HepG2 (cell line): ENCODE results near the gene STUB1. TPM values are rescaled to one million over a fixed set of nuclear protein-coding genes. Genes with fewer than 3 reads are reported as not detected.
A peak's percentile ranks its signal among the peaks of the same experiment; 100 is the strongest.

ENCODE experiments used
- ARNTL ChIP-seq: sonication (generic); formaldehyde crosslinking; IDR thresholded peaks from 2 replicates; pipeline ENCODE4 v1.4.0; 2020; ENCODE audit warnings: mild to moderate bottlenecking, missing genetic modification reagents
- CAMTA2 ChIP-seq: sonication (generic); formaldehyde crosslinking; IDR thresholded peaks from 2 replicates; pipeline ENCODE4 v1.4.0; 2020; ENCODE audit warnings: mild to moderate bottlenecking, missing genetic modification reagents, borderline replicate concordance
- DR1 ChIP-seq: sonication (generic); formaldehyde crosslinking; IDR thresholded peaks from 2 replicates; pipeline ENCODE4 v1.8.0; 2021; ENCODE audit warnings: mild to moderate bottlenecking, missing genetic modification reagents, inconsistent platforms
- GZF1 ChIP-seq: sonication (generic); formaldehyde crosslinking; IDR thresholded peaks from 2 replicates; pipeline ENCODE4 v1.5.1; 2020; ENCODE audit warnings: mild to moderate bottlenecking, missing genetic modification reagents
- MED8 ChIP-seq: sonication (generic); formaldehyde crosslinking; IDR thresholded peaks from 2 replicates; pipeline ENCODE4 v1.8.1; 2023; ENCODE audit warnings: mild to moderate bottlenecking, missing genetic modification reagents; ENCODE audit not compliant: insufficient replicate concordance
- SAP130 ChIP-seq: IDR thresholded peaks from 2 replicates; pipeline ENCODE4 v1.6.1; 2016; ENCODE audit warnings: low read depth
- SIX1 ChIP-seq: sonication (generic); formaldehyde crosslinking; IDR thresholded peaks from 2 replicates; pipeline ENCODE4 v1.4.0; 2020; ENCODE audit warnings: missing genetic modification reagents, borderline replicate concordance
- STAG1 ChIP-seq: sonication (generic); formaldehyde crosslinking; IDR thresholded peaks from 2 replicates; pipeline ENCODE4 v1.4.0; 2020; ENCODE audit warnings: missing genetic modification reagents
- ZMYM4 ChIP-seq: sonication (generic); formaldehyde crosslinking; IDR thresholded peaks from 2 replicates; pipeline ENCODE4 v1.8.1; 2023; ENCODE audit warnings: mild to moderate bottlenecking, missing genetic modification reagents
- ZNF124 ChIP-seq: sonication (generic); formaldehyde crosslinking; IDR thresholded peaks from 2 replicates; pipeline ENCODE4 v1.4.0; 2020; ENCODE audit warnings: missing genetic modification reagents
- ZNF44 ChIP-seq: sonication (generic); formaldehyde crosslinking; IDR thresholded peaks from 2 replicates; pipeline ENCODE4 v1.5.1; 2020; ENCODE audit warnings: mild to moderate bottlenecking, missing genetic modification reagents
- ZNF546 ChIP-seq: sonication (generic); formaldehyde crosslinking; conservative IDR thresholded peaks from 2 replicates; pipeline ENCODE4 v1.8.1; 2023; ENCODE audit warnings: mild to moderate bottlenecking, missing genetic modification reagents
- ZNF570 ChIP-seq: sonication (generic); formaldehyde crosslinking; IDR thresholded peaks from 2 replicates; pipeline ENCODE4 v1.4.0; 2020; ENCODE audit warnings: mild to moderate bottlenecking, missing genetic modification reagents, borderline replicate concordance
- polyA plus RNA-seq, 8 experiments: library from polyadenylated mRNA; depleted of rRNA in 3 of 8; stranded (reverse) in 7 of 8; unstranded in 1 of 8; fragments of >200 nt; fragmentation: Illumina TruSeq in 4 of 8; extraction: Trizol in 4 of 8; gene quantifications; 2 replicates each; pipeline versions ENCODE4 v1.2.1 to v1.2.3, GENCODE V29; 2011 to 2016; ENCODE audit warnings: low read depth in 4 of 8, missing spikeins in 1 of 8, mixed read lengths in 1 of 8; ENCODE audit not compliant: insufficient read depth in 1 of 8
- total RNA-seq, 5 experiments: library from RNA; depleted of rRNA; stranded (reverse); fragments of >200 nt; fragmentation: Illumina TruSeq; extraction: Trizol; gene quantifications; 2 replicates each; pipeline ENCODE4 v1.2.3, GENCODE V29; 2016; ENCODE audit warnings: low read depth in 1 of 5
- TF ChIP-seq, protein P1 (sequence below): IDR thresholded peaks from 2 replicates; pipeline ENCODE4 v1.6.1; 2016; ENCODE audit warnings: missing biosample characterization, missing genetic modification reagents, low read depth
- TF ChIP-seq, protein P2 (sequence below): sonication (generic); formaldehyde crosslinking; IDR thresholded peaks from 2 replicates; pipeline ENCODE4 v1.4.0; 2020; ENCODE audit warnings: missing genetic modification reagents, borderline replicate concordance
- TF ChIP-seq, protein P3 (sequence below): sonication (generic); formaldehyde crosslinking; IDR thresholded peaks from 2 replicates; pipeline ENCODE4 v1.4.0; 2020; ENCODE audit warnings: missing genetic modification reagents, borderline replicate concordance

Gene STUB1
- total and polyA plus RNA-seq, 2 of the 13 experiments (the other 11 are each of a cell fraction or from before 2014, with no cell fraction given) = 52.9 to 78.2 TPM

DNA sequence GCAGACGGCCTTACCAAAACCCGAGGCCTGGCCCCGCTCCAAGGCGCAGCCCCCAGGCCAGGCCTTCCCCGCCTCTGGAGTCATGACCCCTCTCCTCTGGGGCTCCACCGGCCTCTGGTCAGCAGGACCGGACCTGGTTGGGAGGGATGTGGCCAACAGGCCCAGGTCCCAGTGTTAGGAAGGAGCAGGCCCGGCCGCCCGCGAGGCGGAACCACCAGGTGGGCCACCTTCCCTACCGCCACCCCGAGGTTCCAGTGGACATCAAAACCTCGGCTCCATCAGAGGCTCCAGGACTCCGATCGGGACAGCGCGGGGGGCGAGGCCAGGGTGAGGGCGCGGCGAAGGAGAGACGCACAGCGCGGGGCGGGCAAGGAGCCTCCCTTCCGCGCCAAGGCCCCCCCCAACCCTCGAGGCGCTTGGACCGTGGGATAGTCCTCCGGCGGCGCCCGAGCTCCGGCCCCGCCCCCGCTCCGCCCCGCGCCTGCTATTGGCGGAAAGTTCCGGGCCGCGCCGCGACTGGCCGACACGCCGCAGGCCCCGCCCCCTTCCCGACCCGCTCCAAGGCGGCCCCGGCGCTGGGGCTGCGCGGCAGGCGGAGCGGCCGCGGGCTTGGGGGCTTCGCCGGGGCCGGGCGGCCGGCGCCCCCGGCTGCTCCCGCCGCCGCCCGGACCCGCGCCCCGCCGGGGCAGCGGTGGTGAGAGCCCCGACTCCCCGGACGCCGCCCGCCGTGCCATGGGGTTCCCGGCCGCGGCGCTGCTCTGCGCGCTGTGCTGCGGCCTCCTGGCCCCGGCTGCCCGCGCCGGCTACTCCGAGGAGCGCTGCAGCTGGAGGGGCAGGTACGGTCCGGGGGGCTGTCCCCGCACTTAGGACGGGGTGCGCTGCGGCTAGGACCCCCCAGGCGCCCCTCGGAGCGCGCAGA, 34.6 kb downstream of the STUB1 start, which contains the start of gene METRN (continued):
- 0 out of 2 replicates have a peak, but pooled peaks have one; percentile 15 for TF ChIP-seq SAP130 (CRISPR knock-in tag)
- TF ChIP-seq ZNF570 = no peak
- TF ChIP-seq ZNF44 = no peak
- TF ChIP-seq, protein P1, sequence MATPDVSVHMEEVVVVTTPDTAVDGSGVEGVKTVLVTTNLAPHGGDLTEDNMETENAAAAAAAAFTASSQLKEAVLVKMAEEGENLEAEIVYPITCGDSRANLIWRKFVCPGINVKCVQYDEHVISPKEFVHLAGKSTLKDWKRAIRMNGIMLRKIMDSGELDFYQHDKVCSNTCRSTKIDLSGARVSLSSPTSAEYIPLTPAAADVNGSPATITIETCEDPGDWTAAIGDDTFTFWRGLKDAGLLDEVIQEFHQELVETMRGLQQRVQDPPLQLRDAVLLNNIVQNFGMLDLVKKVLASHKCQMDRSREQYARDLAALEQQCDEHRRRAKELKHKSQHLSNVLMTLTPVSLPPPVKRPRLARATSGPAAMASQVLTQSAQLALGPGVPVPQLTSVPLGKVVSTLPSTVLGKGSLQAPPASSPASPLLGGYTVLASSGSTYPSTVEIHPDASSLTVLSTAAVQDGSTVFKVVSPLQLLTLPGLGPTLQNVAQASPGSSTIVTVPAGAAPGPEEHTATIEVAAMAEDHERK (CRISPR knock-in tag) = no peak
- peak; percentile 81; the same call in 1 of the 2 replicates for TF ChIP-seq GZF1 (CRISPR knock-in tag)
- TF ChIP-seq DR1 (CRISPR knock-in tag) = no peak
- TF ChIP-seq, protein P2, sequence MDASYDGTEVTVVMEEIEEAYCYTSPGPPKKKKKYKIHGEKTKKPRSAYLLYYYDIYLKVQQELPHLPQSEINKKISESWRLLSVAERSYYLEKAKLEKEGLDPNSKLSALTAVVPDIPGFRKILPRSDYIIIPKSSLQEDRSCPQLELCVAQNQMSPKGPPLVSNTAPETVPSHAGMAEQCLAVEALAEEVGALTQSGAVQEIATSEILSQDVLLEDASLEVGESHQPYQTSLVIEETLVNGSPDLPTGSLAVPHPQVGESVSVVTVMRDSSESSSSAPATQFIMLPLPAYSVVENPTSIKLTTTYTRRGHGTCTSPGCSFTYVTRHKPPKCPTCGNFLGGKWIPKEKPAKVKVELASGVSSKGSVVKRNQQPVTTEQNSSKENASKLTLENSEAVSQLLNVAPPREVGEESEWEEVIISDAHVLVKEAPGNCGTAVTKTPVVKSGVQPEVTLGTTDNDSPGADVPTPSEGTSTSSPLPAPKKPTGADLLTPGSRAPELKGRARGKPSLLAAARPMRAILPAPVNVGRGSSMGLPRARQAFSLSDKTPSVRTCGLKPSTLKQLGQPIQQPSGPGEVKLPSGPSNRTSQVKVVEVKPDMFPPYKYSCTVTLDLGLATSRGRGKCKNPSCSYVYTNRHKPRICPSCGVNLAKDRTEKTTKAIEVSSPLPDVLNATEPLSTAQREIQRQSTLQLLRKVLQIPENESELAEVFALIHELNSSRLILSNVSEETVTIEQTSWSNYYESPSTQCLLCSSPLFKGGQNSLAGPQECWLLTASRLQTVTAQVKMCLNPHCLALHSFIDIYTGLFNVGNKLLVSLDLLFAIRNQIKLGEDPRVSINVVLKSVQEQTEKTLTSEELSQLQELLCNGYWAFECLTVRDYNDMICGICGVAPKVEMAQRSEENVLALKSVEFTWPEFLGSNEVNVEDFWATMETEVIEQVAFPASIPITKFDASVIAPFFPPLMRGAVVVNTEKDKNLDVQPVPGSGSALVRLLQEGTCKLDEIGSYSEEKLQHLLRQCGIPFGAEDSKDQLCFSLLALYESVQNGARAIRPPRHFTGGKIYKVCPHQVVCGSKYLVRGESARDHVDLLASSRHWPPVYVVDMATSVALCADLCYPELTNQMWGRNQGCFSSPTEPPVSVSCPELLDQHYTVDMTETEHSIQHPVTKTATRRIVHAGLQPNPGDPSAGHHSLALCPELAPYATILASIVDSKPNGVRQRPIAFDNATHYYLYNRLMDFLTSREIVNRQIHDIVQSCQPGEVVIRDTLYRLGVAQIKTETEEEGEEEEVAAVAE = no peak
- TF ChIP-seq SIX1 (CRISPR knock-in tag) = no peak
- TF ChIP-seq STAG1 (CRISPR knock-in tag) = no peak
- TF ChIP-seq ZMYM4 (CRISPR knock-in tag) = no peak
- no peak for TF ChIP-seq ARNTL (CRISPR knock-in tag)
- TF ChIP-seq ZNF124 (CRISPR knock-in tag) = no peak
- TF ChIP-seq MED8 (CRISPR knock-in tag) = no peak
- TF ChIP-seq, protein P3, sequence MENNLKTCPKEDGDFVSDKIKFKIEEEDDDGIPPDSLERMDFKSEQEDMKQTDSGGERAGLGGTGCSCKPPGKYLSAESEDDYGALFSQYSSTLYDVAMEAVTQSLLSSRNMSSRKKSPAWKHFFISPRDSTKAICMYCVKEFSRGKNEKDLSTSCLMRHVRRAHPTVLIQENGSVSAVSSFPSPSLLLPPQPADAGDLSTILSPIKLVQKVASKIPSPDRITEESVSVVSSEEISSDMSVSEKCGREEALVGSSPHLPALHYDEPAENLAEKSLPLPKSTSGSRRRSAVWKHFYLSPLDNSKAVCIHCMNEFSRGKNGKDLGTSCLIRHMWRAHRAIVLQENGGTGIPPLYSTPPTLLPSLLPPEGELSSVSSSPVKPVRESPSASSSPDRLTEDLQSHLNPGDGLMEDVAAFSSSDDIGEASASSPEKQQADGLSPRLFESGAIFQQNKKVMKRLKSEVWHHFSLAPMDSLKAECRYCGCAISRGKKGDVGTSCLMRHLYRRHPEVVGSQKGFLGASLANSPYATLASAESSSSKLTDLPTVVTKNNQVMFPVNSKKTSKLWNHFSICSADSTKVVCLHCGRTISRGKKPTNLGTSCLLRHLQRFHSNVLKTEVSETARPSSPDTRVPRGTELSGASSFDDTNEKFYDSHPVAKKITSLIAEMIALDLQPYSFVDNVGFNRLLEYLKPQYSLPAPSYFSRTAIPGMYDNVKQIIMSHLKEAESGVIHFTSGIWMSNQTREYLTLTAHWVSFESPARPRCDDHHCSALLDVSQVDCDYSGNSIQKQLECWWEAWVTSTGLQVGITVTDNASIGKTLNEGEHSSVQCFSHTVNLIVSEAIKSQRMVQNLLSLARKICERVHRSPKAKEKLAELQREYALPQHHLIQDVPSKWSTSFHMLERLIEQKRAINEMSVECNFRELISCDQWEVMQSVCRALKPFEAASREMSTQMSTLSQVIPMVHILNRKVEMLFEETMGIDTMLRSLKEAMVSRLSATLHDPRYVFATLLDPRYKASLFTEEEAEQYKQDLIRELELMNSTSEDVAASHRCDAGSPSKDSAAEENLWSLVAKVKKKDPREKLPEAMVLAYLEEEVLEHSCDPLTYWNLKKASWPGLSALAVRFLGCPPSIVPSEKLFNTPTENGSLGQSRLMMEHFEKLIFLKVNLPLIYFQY (CRISPR knock-in tag) = no peak
- TF ChIP-seq ZNF546 (CRISPR knock-in tag) = no peak; the same call in none of the 2 replicates
- no peak for TF ChIP-seq CAMTA2 (CRISPR knock-in tag)
